NCI-H2196 treated with DMSO at 0.1 percent for 48 hours (cell line): ENCODE data around the gene KCNMA1.
"Not testable (repeated sequence)": the region's sequence is repeated elsewhere in the genome, so short reads cannot be mapped to it uniquely, and the experiment has no call there.

Experiments
- DNase-seq: peaks from one replicate; lab custom pipeline; 2025; ENCODE audit not compliant: unreplicated experiment; lab: John Stamatoyannopoulos, UW

KCNMA1 gene

GRCh38 chr10:77424257-77424656, 213.4 kb downstream of the KCNMA1 start:
- DNase-seq: no peak

- DNase-seq: no peak
These were observed 214.9 kb downstream of the KCNMA1 start for GRCh38 chr10:77422491-77423338.

GRCh38 chr10:77421591-77421990, 216.0 kb downstream of the KCNMA1 start:
- DNase-seq: no peak

GRCh38 chr10:77420947-77421523, 216.6 kb downstream of the KCNMA1 start:
- DNase-seq: no peak

- DNase-seq: no peak
These were observed 217.6 kb downstream of the KCNMA1 start for GRCh38 chr10:77419979-77420378.

GRCh38 chr10:77419056-77419455, 218.6 kb downstream of the KCNMA1 start:
- no peak for DNase-seq

GRCh38 chr10:77417806-77418640, 219.6 kb downstream of the KCNMA1 start:
- DNase-seq: no peak

GRCh38 chr10:77417359-77417758, 220.2 kb downstream of the KCNMA1 start:
- DNase-seq: no peak

GRCh38 chr10:77416311-77417135, 221.1 kb downstream of the KCNMA1 start:
- no peak for DNase-seq

- DNase-seq: no peak
These were observed 222.2 kb downstream of the KCNMA1 start for GRCh38 chr10:77415313-77415960.

- no peak for DNase-seq
These were observed 224.4 kb downstream of the KCNMA1 start for GRCh38 chr10:77413231-77413630.

- DNase-seq: not testable (repeated sequence)
These were observed 225.0 kb downstream of the KCNMA1 start for GRCh38 chr10:77412573-77413133.

GRCh38 chr10:77411805-77412204, 225.8 kb downstream of the KCNMA1 start:
- DNase-seq: no peak

- no peak for DNase-seq
These were observed 227.1 kb downstream of the KCNMA1 start for GRCh38 chr10:77410523-77410922.

GRCh38 chr10:77409697-77410471, 227.7 kb downstream of the KCNMA1 start:
- no peak for DNase-seq

- no peak for DNase-seq
These were observed 229.3 kb downstream of the KCNMA1 start for GRCh38 chr10:77408259-77408658.

- no peak for DNase-seq
These were observed 230.7 kb downstream of the KCNMA1 start for GRCh38 chr10:77406764-77407430.

GRCh38 chr10:77405771-77406241, 231.8 kb downstream of the KCNMA1 start:
- DNase-seq: peak; percentile 46

GRCh38 chr10:77404810-77405209, 232.8 kb downstream of the KCNMA1 start:
- DNase-seq: no peak
